ENCODE measurements around the gene TMEM95.
A peak's percentile ranks its signal among the peaks of the same experiment; 100 is the strongest.

TMEM95 gene

GRCh38 chr17:7382901-7383300, 27.9 kb downstream of the TMEM95 start:
- DNase-seq, result no peak

- DNase-seq, result no peak
These were observed 28.4 kb downstream of the TMEM95 start for GRCh38 chr17:7383371-7383741.

- DNase-seq, result no peak
These were observed 29.0 kb downstream of the TMEM95 start for GRCh38 chr17:7383742-7384488.

GRCh38 chr17:7384489-7385081, 29.6 kb downstream of the TMEM95 start:
- no peak for DNase-seq

- no peak for DNase-seq
These were observed 33.9 kb downstream of the TMEM95 start for GRCh38 chr17:7388856-7389255.

GRCh38 chr17:7389924-7390910, 35.3 kb downstream of the TMEM95 start:
- DNase-seq, result no peak

GRCh38 chr17:7391307-7391706, 36.4 kb downstream of the TMEM95 start:
- no peak for DNase-seq

- no peak for DNase-seq
These were observed 38.0 kb downstream of the TMEM95 start for GRCh38 chr17:7392696-7393612.

GRCh38 chr17:7393613-7394451, 38.9 kb downstream of the TMEM95 start:
- DNase-seq, result no peak

GRCh38 chr17:7394452-7395191, 39.7 kb downstream of the TMEM95 start, which contains the start of gene PLSCR3:
Gene PLSCR3, minus strand, starts transcription at chr17:7394525. Its CDS starts 415 bp downstream, at chr17:7394110.
- DNase-seq, result peak; percentile 60 to 80

- DNase-seq, result no peak
These were observed 41.2 kb downstream of the TMEM95 start for GRCh38 chr17:7396147-7396546.

GRCh38 chr17:7398612-7399011, 43.7 kb downstream of the TMEM95 start:
- no peak for DNase-seq

GRCh38 chr17:7403043-7403726, 48.2 kb downstream of the TMEM95 start:
- DNase-seq, result no peak

GRCh38 chr17:7403727-7403976, 48.7 kb downstream of the TMEM95 start:
- DNase-seq, result peak; percentile 84 to 87

- peak; percentile 98 for DNase-seq
These were observed 49.2 kb downstream of the TMEM95 start, which contains the start of gene TMEM256 for GRCh38 chr17:7403977-7404736. Gene TMEM256, minus strand, starts transcription at chr17:7404097. Its CDS starts 13 bp downstream, at chr17:7404084.

- no peak for DNase-seq
These were observed 49.9 kb downstream of the TMEM95 start for GRCh38 chr17:7404737-7405349.

GRCh38 chr17:7405350-7406234, 50.6 kb downstream of the TMEM95 start:
- no peak for DNase-seq
